ENCODE measurements around the gene DMD.
"Not testable (repeated sequence)": the region's sequence is repeated elsewhere in the genome, so short reads cannot be mapped to it uniquely, and the experiment has no call there.

DMD gene

DNA sequence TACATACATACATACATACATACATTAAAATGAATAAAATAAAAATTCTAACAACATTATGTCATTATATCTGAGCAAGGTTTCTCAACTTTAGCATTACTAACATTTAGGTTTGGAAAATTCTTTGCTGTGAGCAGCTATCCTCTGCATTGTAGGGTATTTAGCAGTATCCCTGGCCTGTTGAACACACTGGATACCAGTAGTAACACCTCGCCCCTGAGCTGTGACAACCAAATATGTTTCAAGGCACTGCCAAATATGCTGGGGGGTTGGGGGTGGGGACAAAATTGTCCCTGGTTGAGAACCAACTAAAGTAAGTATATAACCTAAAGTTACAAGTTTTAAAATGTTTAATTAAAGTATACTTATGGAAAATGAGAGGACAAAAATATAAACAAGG lies 1278.6 kb downstream of the DMD start:
- H3K27me3 Mint-ChIP-seq (ENCODE audit: low read depth) = no peaks in the 10 kb centered on the region

DNA sequence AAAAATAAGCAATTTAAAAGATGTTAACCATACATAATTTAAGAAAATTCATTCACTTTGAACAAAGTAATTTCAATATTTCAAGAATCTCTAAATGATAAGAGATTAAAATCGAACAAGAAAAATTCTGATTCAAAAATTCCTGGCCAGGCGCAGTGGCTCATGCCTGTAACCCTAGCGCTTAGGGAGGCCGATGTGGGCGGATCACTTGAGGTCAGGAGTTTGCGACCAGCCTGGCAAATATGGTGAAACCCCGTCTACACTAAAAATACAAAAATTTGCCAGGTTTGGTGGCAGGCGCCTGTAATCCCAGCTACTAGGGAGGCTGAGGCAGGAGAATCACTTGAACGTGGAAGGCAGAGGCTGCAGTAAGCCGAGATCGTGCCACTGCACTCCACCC lies 1279.0 kb downstream of the DMD start:
- not testable (repeated sequence) for H3K9me3 Mint-ChIP-seq; H3K27ac Mint-ChIP-seq; H3K4me3 Mint-ChIP-seq; H3K4me1 Mint-ChIP-seq; H3K27me3 Mint-ChIP-seq (ENCODE audit: low read depth); H3K36me3 Mint-ChIP-seq (ENCODE audit: low read depth)

More for the DNA sequence above, 1278.6 kb downstream of the DMD start:
- no peaks in the 10 kb centered on the region for H3K4me1 Mint-ChIP-seq
- H3K27ac Mint-ChIP-seq = no peak overlapping the region
- TF ChIP-seq, protein P1, sequence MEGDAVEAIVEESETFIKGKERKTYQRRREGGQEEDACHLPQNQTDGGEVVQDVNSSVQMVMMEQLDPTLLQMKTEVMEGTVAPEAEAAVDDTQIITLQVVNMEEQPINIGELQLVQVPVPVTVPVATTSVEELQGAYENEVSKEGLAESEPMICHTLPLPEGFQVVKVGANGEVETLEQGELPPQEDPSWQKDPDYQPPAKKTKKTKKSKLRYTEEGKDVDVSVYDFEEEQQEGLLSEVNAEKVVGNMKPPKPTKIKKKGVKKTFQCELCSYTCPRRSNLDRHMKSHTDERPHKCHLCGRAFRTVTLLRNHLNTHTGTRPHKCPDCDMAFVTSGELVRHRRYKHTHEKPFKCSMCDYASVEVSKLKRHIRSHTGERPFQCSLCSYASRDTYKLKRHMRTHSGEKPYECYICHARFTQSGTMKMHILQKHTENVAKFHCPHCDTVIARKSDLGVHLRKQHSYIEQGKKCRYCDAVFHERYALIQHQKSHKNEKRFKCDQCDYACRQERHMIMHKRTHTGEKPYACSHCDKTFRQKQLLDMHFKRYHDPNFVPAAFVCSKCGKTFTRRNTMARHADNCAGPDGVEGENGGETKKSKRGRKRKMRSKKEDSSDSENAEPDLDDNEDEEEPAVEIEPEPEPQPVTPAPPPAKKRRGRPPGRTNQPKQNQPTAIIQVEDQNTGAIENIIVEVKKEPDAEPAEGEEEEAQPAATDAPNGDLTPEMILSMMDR (IDR thresholded peaks at IDR 0.05; ENCODE audit: unreplicated experiment in 3 of 3) = no peak
- H3K4me3 Mint-ChIP-seq = no peak overlapping the region
- H3K9me3 Mint-ChIP-seq = peaks cover 5% of the 10 kb centered on the region
- no peaks in the 10 kb centered on the region for H3K36me3 Mint-ChIP-seq (ENCODE audit: low read depth)

GRCh38 chrX:31931225-31931624 lies 1280.1 kb downstream of the DMD start:
- Mint-ChIP-seq H3K27me3 (ENCODE audit: low read depth) (no peaks in the 10 kb centered on the region), H3K36me3 (ENCODE audit: low read depth) (no peaks in the 10 kb centered on the region)

GRCh38 chrX:31929366-31929765 lies 1282.0 kb downstream of the DMD start:
- TF ChIP-seq, protein P1 (IDR thresholded peaks at IDR 0.05; ENCODE audit: unreplicated experiment in 3 of 3) = no peak

More at GRCh38 chrX:31931225-31931624, 1280.1 kb downstream of the DMD start:
- TF ChIP-seq, protein P1 (IDR thresholded peaks at IDR 0.05; ENCODE audit: unreplicated experiment in 3 of 3) = no peak
- Mint-ChIP-seq H3K4me1 (no peaks in the 10 kb centered on the region), H3K27ac (no peak overlapping the region), H3K9me3 (peaks cover 5% of the 10 kb centered on the region), H3K4me3 (no peak overlapping the region)

DNA sequence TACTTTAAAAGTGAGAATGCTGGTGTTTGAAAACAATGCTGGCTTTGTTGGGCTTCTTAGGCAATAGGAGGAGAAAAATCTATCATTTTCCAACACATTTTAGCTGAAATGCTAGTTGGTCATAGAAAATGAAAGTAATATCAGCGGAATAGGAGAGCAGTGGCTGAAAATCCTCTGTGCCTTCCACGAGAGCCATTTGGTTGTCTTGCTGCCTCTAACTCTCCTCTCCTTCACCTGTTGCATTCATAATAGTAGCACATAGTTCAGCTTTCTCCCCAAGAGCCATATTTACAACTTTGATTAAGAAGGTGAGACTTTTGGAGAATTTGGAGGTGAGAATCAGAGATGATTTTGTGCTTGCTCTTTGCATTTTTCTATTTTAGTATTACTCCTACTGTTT lies 1290.1 kb downstream of the DMD start:
- Mint-ChIP-seq H3K9me3 (peaks cover 11% of the 10 kb centered on the region), H3K4me1 (no peaks in the 10 kb centered on the region), H3K4me3 (no peak overlapping the region), H3K36me3 (ENCODE audit: low read depth) (no peaks in the 10 kb centered on the region), H3K27ac (no peak overlapping the region), H3K27me3 (ENCODE audit: low read depth) (no peaks in the 10 kb centered on the region)
- TF ChIP-seq, protein P1 (IDR thresholded peaks at IDR 0.05; ENCODE audit: unreplicated experiment in 3 of 3) = no peak

More at GRCh38 chrX:31929366-31929765, 1282.0 kb downstream of the DMD start:
- H3K27ac Mint-ChIP-seq = peak overlapping the region in 1 of 3 experiments; percentile 19
- no peaks in the 10 kb centered on the region for H3K27me3 Mint-ChIP-seq (ENCODE audit: low read depth)
- H3K36me3 Mint-ChIP-seq (ENCODE audit: low read depth) = no peaks in the 10 kb centered on the region
- no peak overlapping the region for H3K4me3 Mint-ChIP-seq
- peaks cover 5% of the 10 kb centered on the region for H3K9me3 Mint-ChIP-seq
- no peaks in the 10 kb centered on the region for H3K4me1 Mint-ChIP-seq

DNA sequence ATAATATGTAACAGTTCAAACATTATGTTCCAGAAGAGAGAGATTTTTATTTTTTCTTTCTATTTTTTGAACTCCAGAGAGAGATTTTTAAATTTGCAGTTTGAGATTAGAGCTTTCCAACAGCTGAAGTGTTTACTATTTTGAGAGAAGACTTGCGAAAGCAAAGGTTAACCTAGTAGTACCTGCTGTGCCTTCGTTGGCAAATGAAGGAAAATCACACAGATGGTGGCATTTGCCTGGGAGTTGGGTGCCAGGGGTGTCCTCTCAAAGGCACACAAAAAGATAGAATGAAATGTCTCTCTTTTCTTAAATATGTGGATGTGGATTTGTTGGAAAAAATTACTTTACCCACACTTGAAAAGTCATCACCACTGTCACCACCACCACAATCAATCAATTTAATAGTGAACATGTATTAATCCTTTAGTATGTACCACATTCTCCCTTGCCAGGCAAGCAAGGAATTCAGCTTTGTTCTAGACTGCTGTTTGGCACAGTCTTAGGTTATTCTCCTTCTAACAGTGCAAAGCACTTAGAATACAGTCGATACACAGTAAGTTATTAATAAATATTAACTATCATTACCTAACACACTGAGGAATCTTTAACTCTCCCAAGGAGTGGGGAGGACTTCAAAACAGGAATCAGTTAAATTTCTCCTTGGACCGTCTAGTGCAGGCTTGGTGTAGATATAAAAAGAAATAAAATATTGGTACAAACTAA lies 1301.3 kb downstream of the DMD start:
- Mint-ChIP-seq H3K27ac (peak overlapping the region; percentile 6 to 71 (median 15)), H3K9me3 (peaks cover 31% of the 10 kb centered on the region), H3K36me3 (ENCODE audit: low read depth) (no peaks in the 10 kb centered on the region), H3K27me3 (ENCODE audit: low read depth) (no peaks in the 10 kb centered on the region), H3K4me1 (no peaks in the 10 kb centered on the region), H3K4me3 (no peak overlapping the region)
- TF ChIP-seq, protein P1 (IDR thresholded peaks at IDR 0.05; ENCODE audit: unreplicated experiment in 3 of 3) = no peak
